Tibial nerve (tissue), 3 donors: ENCODE data around the gene NFXL1.

Source experiments
- POLR2A ChIP-seq, 2 donors: fragments of 450-650 bp; IDR thresholded peaks; one replicate each; pipeline ENCODE4 v1.6.1; 2017; ENCODE audit warnings: antibody characterized with exemption in 2 of 2, mild to moderate bottlenecking in 2 of 2, moderate library complexity in 2 of 2
- TF ChIP-seq, protein P1 (sequence below), 5 experiments: fragments of 200-600 bp in 3 of 5; fragments of 450-650 bp in 2 of 5; sonication (generic) in 3 of 5; IDR thresholded peaks; one replicate each; pipeline ENCODE4 v1.5.1; 2016 to 2019; ENCODE audit warnings: antibody characterized with exemption in 5 of 5, mild to moderate bottlenecking in 3 of 5, moderate library complexity in 2 of 5

DNA sequence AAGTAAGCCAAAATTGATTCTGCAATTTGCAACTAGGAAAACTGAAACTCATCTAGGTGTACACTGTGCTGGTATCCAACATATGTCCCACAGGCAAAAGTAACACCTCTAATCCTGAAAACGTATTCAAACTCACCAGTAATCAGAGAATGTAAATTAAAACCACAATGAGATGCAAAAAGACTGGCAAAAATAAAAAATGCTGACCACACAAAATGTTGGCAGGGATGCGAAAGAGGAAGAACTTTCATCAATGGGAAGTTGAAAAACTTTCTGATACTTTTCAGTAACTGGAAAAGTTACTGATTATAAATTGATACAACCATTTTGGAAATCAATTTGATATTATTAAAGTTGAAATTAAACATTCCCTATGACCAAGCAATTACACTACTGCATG, 56.4 kb downstream of the NFXL1 start:
- TF ChIP-seq, protein P1, sequence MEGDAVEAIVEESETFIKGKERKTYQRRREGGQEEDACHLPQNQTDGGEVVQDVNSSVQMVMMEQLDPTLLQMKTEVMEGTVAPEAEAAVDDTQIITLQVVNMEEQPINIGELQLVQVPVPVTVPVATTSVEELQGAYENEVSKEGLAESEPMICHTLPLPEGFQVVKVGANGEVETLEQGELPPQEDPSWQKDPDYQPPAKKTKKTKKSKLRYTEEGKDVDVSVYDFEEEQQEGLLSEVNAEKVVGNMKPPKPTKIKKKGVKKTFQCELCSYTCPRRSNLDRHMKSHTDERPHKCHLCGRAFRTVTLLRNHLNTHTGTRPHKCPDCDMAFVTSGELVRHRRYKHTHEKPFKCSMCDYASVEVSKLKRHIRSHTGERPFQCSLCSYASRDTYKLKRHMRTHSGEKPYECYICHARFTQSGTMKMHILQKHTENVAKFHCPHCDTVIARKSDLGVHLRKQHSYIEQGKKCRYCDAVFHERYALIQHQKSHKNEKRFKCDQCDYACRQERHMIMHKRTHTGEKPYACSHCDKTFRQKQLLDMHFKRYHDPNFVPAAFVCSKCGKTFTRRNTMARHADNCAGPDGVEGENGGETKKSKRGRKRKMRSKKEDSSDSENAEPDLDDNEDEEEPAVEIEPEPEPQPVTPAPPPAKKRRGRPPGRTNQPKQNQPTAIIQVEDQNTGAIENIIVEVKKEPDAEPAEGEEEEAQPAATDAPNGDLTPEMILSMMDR (IDR thresholded peaks at IDR 0.05) = no peak
- TF ChIP-seq POLR2A (IDR thresholded peaks at IDR 0.05) = no peak
